HUES6 (cell line): ENCODE results near the gene BAD.

Source experiments
- H3K27ac ChIP-seq: 2 replicates; pipeline ENCODE4 v1.7.0; 2013; ENCODE audit warnings: low read depth, mild to moderate bottlenecking, low read length, inconsistent platforms
- H3K27me3 ChIP-seq: 2 replicates; pipeline ENCODE4 v1.6.1; 2013; ENCODE audit warnings: low read length; ENCODE audit not compliant: control insufficient read depth, insufficient read depth
- H3K36me3 ChIP-seq: 2 replicates; pipeline ENCODE4 v1.6.1; 2013; ENCODE audit warnings: low read length; ENCODE audit not compliant: control insufficient read depth, insufficient read depth
- H3K4me1 ChIP-seq: 2 replicates; pipeline ENCODE4 v1.6.1; 2013; ENCODE audit warnings: low read length; ENCODE audit not compliant: control insufficient read depth, insufficient read depth
- H3K4me3 ChIP-seq: 2 replicates; pipeline ENCODE4 v1.5.1; 2013; ENCODE audit warnings: low read depth, low read length
- H3K9ac ChIP-seq: one replicate; pipeline ENCODE4 v1.6.1; 2013; ENCODE audit warnings: mild to moderate bottlenecking, low read length
- H3K9me3 ChIP-seq: 2 replicates; pipeline ENCODE4 v1.6.1; 2013; ENCODE audit warnings: low read depth, low read length; ENCODE audit not compliant: control insufficient read depth, insufficient read depth

The BAD gene

DNA sequence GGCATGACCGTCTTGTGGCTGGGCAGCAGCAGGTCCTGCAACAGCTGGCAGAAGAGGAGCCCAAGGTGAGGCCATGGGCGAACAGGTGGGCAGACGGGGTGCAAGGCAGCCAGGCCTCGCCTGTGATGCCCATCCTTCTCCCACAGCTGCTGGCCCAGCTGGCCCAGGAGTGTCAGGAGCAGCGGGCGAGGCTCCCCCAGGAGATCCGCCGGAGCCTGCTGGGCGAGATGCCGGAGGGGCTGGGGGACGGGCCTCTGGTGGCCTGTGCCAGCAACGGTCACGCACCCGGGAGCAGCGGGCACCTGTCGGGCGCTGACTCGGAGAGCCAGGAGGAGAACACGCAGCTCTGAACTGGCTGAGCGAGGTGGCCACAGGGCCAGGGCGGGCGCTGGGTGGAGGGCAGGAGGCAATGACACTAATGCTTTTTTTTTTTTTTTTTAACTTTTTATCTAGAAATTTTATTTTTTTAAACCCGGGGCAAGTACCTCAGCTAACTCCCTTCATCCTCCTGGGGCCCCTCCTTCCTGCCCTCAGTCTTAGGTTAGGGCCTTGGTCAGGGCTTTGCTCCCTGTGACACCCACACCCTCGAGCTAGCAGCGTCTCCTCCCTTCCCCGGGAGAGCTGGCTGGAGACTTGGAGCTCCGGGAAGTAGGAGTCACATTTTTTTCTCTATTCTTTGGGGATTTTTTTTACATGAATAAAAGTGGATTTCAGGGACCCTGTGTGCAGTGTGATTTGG, 17.1 kb downstream of the BAD start:
- H3K9ac ChIP-seq: no peak overlapping the region
- H3K27me3 ChIP-seq: no peaks in the 10 kb centered on the region
- peaks cover 44% of the 10 kb centered on the region for H3K36me3 ChIP-seq
- no peak overlapping the region for H3K4me3 ChIP-seq
- no peak overlapping the region for H3K27ac ChIP-seq
- no peaks in the 10 kb centered on the region for H3K9me3 ChIP-seq
- peaks cover 16% of the 10 kb centered on the region for H3K4me1 ChIP-seq

DNA sequence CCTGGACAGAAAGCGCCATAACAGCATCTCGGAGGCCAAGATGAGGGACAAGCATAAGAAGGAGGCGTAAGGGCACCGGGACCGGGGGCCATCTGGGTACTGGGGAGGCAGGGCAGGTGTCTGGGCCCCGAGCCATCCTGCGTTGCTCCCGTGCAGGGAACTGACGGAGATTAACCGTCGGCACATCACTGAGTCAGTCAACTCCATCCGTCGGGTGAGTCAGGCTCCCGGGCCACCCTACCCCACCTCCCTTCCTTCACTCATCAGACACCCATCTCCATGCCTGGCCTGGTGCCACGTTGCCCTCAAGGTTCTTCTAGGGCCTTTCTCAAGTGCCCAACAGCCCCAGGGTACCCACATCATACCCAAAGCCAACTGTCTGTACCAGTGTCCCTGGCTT, 18.1 kb downstream of the BAD start:
- Histone ChIP-seq H3K9ac (no peak overlapping the region), H3K27me3 (no peaks in the 10 kb centered on the region), H3K4me3 (no peak overlapping the region), H3K9me3 (no peaks in the 10 kb centered on the region), H3K36me3 (peaks cover 54% of the 10 kb centered on the region), H3K4me1 (peaks cover 11% of the 10 kb centered on the region), H3K27ac (no peak overlapping the region)

GRCh38 chr11:64265176-64266160, 19.0 kb downstream of the BAD start:
- Histone ChIP-seq H3K9me3 (no peaks in the 10 kb centered on the region), H3K36me3 (peaks cover 58% of the 10 kb centered on the region), H3K4me1 (peaks cover 11% of the 10 kb centered on the region), H3K4me3 (no peak overlapping the region), H3K27ac (no peak overlapping the region), H3K27me3 (no peaks in the 10 kb centered on the region), H3K9ac (no peak overlapping the region)

- Histone ChIP-seq H3K9ac (no peak overlapping the region), H3K36me3 (peaks cover 69% of the 10 kb centered on the region), H3K27ac (no peak overlapping the region), H3K4me1 (peaks cover 11% of the 10 kb centered on the region), H3K27me3 (no peaks in the 10 kb centered on the region), H3K4me3 (no peak overlapping the region), H3K9me3 (no peaks in the 10 kb centered on the region)
These were observed 20.1 kb downstream of the BAD start for GRCh38 chr11:64264371-64264852.

DNA sequence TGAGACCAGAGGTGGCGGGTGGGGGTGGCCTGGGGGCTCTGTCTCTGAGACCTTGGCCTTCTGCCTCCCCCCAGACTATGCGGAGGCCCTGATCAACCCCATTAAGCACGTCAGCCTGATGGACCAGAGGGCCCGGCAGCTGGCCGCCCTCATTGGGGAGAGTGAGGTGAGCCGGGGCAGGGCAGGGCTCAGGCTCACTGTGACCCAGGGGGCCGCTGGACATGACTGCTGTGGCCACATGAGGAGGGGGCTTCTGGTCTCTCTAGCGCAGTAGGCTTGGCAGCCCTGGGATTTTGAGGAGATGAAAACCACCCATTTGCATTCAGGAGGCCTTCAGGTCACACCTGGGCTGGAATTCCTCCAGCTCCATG, 20.5 kb downstream of the BAD start:
- H3K36me3 ChIP-seq: peaks cover 73% of the 10 kb centered on the region

DNA sequence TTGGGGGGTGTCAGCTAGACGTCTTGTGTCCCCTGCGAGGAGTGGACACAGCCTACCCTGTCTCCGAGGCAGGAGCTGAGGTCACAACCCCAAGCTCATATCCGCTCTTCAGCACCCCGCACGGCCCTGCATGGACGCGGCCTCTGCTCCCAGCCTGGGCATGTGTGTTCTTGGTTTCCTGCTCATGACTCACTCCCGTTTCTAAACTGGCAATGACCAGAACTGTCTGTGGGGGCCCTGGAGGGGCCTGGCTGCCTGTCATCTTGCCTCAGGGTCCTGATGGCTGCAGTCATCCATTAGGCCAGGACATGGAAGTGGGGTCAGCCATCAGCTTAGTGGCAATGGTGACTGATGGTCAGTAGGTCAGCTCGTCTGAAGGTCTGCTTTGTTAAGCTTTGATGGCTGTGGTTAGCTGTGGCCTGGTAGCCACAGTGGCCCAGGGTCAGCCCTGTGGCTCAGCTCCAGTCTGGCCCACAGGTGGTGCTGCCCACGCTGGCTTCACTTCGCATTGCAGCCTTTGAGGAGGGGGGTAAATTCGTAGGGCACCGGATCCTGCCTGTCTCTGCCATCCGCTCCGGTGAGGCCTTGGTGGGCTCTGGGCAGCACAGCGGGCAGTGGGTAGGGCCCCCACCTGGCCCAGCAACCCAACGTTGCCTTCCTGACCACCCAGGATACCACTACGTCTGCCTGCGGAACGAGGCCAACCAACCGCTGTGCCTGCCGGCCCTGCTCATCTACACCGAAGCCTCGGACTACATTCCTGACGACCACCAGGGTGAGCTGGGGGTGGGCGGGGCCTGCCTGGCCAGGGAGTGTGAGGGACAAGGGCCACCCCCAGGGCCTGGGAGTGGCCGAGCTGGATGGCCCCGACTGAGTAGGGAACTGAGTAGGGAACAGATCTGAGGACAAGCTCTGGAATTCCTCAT, 21.2 kb downstream of the BAD start:
- H3K4me1 ChIP-seq: peaks cover 5% of the 10 kb centered on the region
- H3K27ac ChIP-seq: no peak overlapping the region; the same call in 1 of the 2 replicates

More for the DNA sequence above, 20.5 kb downstream of the BAD start:
- Histone ChIP-seq H3K9me3 (no peaks in the 10 kb centered on the region), H3K9ac (no peak overlapping the region), H3K4me3 (no peak overlapping the region), H3K27ac (no peak overlapping the region), H3K27me3 (no peaks in the 10 kb centered on the region), H3K4me1 (peaks cover 11% of the 10 kb centered on the region)

DNA sequence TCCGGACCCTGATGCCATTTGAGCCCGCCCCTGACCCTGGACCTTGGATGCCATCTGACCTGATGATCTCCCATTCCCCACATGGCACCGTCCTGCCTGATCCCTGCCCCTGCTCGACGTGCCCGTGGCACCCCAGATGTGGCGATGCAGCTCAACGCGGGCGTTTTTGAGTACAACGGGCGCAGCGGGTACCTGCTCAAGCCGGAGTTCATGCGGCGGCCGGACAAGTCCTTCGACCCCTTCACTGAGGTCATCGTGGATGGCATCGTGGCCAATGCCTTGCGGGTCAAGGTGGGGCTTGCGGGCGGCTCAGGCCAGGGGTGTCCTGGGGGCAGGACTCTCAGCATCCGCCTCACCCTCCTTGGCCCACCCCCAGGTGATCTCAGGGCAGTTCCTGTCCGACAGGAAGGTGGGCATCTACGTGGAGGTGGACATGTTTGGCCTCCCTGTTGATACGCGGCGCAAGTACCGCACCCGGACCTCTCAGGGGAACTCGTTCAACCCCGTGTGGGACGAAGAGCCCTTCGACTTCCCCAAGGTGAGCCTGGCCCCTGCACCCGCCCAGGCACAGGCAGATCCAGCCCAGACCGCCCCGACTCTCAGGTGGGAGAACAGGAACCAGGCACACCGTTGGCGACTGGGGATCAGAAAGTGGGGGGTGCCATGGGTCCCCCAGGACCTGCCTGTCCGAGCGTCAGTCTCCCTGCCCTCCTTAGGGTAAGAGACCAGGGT, 22.0 kb downstream of the BAD start:
- Histone ChIP-seq H3K9ac (no peak overlapping the region), H3K27me3 (no peaks in the 10 kb centered on the region), H3K36me3 (peaks cover 83% of the 10 kb centered on the region), H3K27ac (no peak overlapping the region), H3K9me3 (no peaks in the 10 kb centered on the region), H3K4me1 (no peaks in the 10 kb centered on the region; the same call in 1 of the 2 replicates), H3K4me3 (no peak overlapping the region)

More for the DNA sequence above, 21.2 kb downstream of the BAD start:
- Histone ChIP-seq H3K27me3 (no peaks in the 10 kb centered on the region), H3K4me3 (no peak overlapping the region), H3K9me3 (no peaks in the 10 kb centered on the region), H3K36me3 (peaks cover 79% of the 10 kb centered on the region), H3K9ac (no peak overlapping the region)

DNA sequence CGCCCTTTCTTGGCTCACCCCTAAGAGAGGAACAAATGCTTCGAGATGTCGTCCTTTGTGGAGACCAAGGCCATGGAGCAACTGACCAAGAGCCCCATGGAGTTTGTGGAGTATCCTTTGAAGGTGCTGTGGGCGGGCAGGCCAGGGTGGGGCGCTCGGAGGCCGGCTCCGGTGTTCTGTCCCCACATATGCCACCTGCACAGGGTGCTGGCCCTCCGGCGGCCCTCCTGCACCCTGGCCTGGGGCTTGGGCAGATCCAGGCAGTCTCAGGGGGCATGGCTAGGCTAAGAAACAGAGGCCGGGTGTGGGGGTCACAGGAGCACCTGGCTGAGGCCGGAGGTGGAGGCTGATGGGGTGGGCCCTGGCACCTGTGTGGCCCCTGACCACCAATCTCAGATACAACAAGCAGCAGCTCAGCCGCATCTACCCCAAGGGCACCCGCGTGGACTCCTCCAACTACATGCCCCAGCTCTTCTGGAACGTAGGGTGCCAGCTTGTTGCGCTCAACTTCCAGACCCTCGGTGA, 22.8 kb downstream of the BAD start:
- Histone ChIP-seq H3K27ac (no peak overlapping the region), H3K4me3 (no peak overlapping the region), H3K36me3 (peaks cover 81% of the 10 kb centered on the region), H3K27me3 (no peaks in the 10 kb centered on the region), H3K9me3 (no peaks in the 10 kb centered on the region), H3K4me1 (no peaks in the 10 kb centered on the region; the same call in 1 of the 2 replicates), H3K9ac (no peak overlapping the region)

DNA sequence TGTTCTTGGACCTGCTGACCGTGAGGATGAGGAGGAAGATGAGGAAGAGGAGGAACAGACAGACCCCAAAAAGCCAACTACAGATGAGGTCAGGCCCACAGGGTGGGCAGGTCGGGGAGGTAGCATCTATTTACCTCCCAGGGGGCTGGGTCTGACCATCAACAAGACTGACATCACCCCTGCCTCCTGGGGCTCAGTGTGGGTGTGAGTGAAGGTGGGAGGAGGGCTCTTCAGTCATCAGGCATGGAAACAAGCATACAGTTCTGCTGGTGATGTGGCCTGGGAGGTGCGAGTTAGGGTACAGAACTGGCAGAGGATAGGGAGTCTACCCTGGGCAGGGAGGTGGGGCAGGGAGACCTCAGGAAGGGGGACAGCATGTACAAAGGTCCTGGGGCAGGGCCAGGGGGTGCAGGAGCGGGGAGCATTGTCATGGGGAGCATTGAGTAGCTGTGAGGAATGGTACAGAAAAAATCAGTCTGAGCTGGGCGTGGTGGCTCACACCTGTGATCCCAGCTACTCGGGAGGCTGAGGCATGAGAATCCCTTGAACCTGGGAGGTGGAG, 24.2 kb downstream of the BAD start:
- Histone ChIP-seq H3K27me3 (no peaks in the 10 kb centered on the region), H3K36me3 (peaks cover 81% of the 10 kb centered on the region)

More for the DNA sequence above, 24.2 kb downstream of the BAD start:
- H3K9ac ChIP-seq: no peak overlapping the region
- no peak overlapping the region for H3K27ac ChIP-seq
- no peaks in the 10 kb centered on the region for H3K9me3 ChIP-seq
- H3K4me3 ChIP-seq: no peak overlapping the region
- no peaks in the 10 kb centered on the region; the same call in 1 of the 2 replicates for H3K4me1 ChIP-seq
